ENCODE measurements around the gene HABP2. TPM values are rescaled to one million over a fixed set of nuclear protein-coding genes. Genes with fewer than 3 reads are reported as not detected.

Gene HABP2
- total RNA-seq, result not detected in 2 replicates

DNA sequence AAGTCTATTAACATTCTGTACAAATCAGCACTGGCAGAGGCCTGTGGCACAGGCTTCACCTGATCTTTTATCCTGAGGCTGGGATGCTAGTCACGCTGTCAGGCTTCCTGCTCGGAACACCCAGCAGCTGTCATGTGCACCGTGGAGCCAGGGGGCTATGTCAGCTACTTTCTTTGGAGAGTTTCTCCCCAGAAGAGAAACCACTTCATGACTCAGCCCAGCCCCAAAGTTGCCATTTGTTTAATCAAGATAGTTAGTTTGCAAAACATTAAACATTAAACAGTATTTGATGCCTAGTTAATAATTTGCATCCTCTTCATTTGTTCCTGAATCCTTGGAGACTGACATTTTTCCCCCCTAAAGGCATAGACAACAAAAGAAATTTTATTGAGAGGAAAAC, at the start of gene HABP2:
TSS of gene HABP2 (plus strand) at position 353 of the 400 bp plus-strand sequence. CDS start 69 bp downstream, outside the sequence.
- intact Hi-C loops (cut with micrococcal nuclease), result no loop called here
- H3K4me1 Mint-ChIP-seq, result no peaks in the 10 kb centered on the region
- CTCF ChIA-PET, result no interaction called here
- POLR2A ChIA-PET, result interaction anchor here (0.6 kb wide), 1 partner anchor 27 kb away, joined by 4 read pairs; no protein-coding TSS in a partner anchor
- no peaks in the 10 kb centered on the region for H3K9me3 Mint-ChIP-seq
- H3K36me3 Mint-ChIP-seq (ENCODE audit: low read depth), result no peaks in the 10 kb centered on the region
- H3K4me3 Mint-ChIP-seq, result no peak within 1 kb of the TSS
- no peak for ATAC-seq (ENCODE audit: low read depth)
- H3K27me3 Mint-ChIP-seq, result peaks cover 8% of the 10 kb centered on the region
- DNase-seq, result no peak
- TF ChIP-seq, protein P1, sequence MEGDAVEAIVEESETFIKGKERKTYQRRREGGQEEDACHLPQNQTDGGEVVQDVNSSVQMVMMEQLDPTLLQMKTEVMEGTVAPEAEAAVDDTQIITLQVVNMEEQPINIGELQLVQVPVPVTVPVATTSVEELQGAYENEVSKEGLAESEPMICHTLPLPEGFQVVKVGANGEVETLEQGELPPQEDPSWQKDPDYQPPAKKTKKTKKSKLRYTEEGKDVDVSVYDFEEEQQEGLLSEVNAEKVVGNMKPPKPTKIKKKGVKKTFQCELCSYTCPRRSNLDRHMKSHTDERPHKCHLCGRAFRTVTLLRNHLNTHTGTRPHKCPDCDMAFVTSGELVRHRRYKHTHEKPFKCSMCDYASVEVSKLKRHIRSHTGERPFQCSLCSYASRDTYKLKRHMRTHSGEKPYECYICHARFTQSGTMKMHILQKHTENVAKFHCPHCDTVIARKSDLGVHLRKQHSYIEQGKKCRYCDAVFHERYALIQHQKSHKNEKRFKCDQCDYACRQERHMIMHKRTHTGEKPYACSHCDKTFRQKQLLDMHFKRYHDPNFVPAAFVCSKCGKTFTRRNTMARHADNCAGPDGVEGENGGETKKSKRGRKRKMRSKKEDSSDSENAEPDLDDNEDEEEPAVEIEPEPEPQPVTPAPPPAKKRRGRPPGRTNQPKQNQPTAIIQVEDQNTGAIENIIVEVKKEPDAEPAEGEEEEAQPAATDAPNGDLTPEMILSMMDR (IDR thresholded peaks at IDR 0.05), result no peak
- no peak within 1 kb of the TSS for H3K27ac Mint-ChIP-seq

DNA sequence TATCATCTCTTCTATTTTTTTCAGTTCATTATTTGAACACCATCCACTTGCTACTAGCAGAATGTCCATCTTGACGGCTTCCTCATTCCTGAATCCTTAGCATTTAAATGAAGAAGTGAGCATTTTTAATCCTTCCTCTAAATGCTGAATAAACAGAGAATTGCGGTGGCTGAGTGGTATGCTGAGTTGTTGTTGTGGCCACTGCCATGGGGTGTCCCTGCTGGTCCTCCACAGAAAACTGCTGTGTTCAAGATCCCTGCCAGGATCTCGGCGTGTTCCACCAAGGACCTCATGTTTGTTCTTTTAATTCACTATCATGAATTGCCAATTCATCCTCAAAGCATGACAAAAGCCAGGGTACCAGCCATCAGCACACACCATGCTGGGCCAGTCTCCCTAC, 48.9 kb upstream of the HABP2 start:
- Mint-ChIP-seq H3K36me3 (ENCODE audit: low read depth) (no peaks in the 10 kb centered on the region), H3K4me1 (no peaks in the 10 kb centered on the region), H3K27ac (no peak overlapping the region), H3K4me3 (no peak overlapping the region), H3K9me3 (peaks cover 4% of the 10 kb centered on the region), H3K27me3 (peaks cover 5% of the 10 kb centered on the region)
- TF ChIP-seq, protein P1 (IDR thresholded peaks at IDR 0.05), result no peak
- intact Hi-C loops (cut with micrococcal nuclease), result no loop called here
- DNase-seq (no peak), ATAC-seq (ENCODE audit: low read depth) (no peak)
- ChIA-PET POLR2A (no interaction called here), CTCF (no interaction called here)

DNA sequence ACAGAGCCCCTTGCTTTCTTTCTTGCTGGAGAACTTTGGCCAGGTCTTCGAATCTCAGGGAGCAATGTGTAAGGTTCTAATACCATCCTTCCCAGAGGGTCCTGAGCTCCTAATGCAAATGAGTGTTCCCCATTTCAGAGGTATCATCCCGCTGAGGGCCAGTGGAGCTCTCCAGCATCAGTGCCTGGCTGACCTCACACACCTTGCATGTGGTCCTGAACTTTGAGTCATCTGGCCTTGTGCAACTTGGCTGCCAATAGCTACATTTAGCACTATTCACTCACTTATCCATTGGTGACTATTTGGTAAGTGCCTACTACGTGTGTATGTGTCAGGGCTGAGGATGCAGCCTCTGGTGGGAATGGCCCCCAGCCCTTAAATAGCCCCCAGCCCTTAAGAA, 48.4 kb upstream of the HABP2 start:
- POLR2A ChIA-PET, result no interaction called here

DNA sequence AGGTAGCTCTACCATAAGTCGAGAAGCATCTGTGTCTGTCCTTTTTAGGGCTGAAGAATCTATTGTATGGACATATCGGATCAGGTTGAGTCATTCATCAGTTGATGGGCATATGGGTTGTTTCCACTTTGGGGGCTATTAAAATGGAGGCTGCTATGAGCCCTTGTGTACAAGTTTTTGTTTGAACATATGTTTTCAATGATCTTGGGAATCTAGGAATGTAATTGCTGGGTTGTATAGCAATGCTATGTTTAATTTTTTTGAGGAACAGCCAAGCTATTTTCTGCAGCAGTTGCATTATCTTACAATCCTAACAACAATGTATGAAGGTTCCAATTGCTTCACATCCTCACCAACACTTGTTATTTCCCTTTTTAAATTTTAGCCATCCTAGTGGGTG, 46.4 kb upstream of the HABP2 start:
- ChIA-PET POLR2A (no interaction called here), CTCF (no interaction called here)
- H3K36me3 Mint-ChIP-seq (ENCODE audit: low read depth), result no peaks in the 10 kb centered on the region
- DNase-seq (no peak), ATAC-seq (ENCODE audit: low read depth) (no peak)
- H3K27ac Mint-ChIP-seq, result no peak overlapping the region
- H3K9me3 Mint-ChIP-seq, result peaks cover 12% of the 10 kb centered on the region
- H3K27me3 Mint-ChIP-seq, result peaks cover 7% of the 10 kb centered on the region
- intact Hi-C loops (cut with micrococcal nuclease), result no loop called here
- TF ChIP-seq, protein P1 (IDR thresholded peaks at IDR 0.05), result no peak
- no peak overlapping the region for H3K4me3 Mint-ChIP-seq
- H3K4me1 Mint-ChIP-seq, result no peaks in the 10 kb centered on the region

More for the DNA sequence above, 48.4 kb upstream of the HABP2 start:
- intact Hi-C loops (cut with micrococcal nuclease), result no loop called here
- Mint-ChIP-seq H3K4me3 (no peak overlapping the region), H3K27me3 (peaks cover 5% of the 10 kb centered on the region), H3K4me1 (no peaks in the 10 kb centered on the region), H3K27ac (no peak overlapping the region), H3K36me3 (ENCODE audit: low read depth) (no peaks in the 10 kb centered on the region), H3K9me3 (peaks cover 4% of the 10 kb centered on the region)
- DNase-seq (no peak), ATAC-seq (ENCODE audit: low read depth) (no peak)
- CTCF ChIA-PET, result no interaction called here
- TF ChIP-seq, protein P1 (IDR thresholded peaks at IDR 0.05), result no peak

DNA sequence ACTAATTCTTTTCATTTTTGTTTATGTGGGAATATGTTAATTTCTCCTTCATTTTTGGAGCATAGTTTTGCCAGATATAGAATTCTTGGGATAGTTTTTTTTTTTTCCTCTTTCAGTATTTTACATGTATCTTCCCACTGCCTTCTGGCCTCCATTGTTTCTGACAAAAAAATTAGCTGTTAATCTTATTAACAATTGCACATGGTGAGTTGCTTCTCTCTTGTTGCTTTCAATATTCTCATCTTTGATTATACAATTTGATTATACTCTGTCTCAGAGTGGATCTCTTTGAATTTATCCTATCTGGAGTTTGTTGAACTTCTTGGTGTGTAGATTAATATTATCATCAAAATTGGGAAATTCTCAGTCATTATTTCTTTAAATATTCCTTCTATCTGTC, 41.4 kb upstream of the HABP2 start:
- POLR2A ChIA-PET, result no interaction called here
- ATAC-seq (ENCODE audit: low read depth) (no peak), DNase-seq (no peak)
- intact Hi-C loops (cut with micrococcal nuclease), result no loop called here
- TF ChIP-seq, protein P1 (IDR thresholded peaks at IDR 0.05), result no peak
- CTCF ChIA-PET, result no interaction called here
- peaks cover 19% of the 10 kb centered on the region for H3K9me3 Mint-ChIP-seq
- H3K27ac Mint-ChIP-seq, result no peak overlapping the region
- H3K4me3 Mint-ChIP-seq, result no peak overlapping the region
- H3K27me3 Mint-ChIP-seq, result peaks cover 6% of the 10 kb centered on the region
- H3K36me3 Mint-ChIP-seq (ENCODE audit: low read depth), result no peaks in the 10 kb centered on the region
- H3K4me1 Mint-ChIP-seq, result no peaks in the 10 kb centered on the region
